Activated T-helper 1 cell treated with anti-CD3 and anti-CD28 coated beads, Interleukin-2, amount 50 U/mL, for 16 hours (primary cell): ENCODE measurements around the gene CREB3L2.

Experiments used
- DNase-seq, 2 donors: peaks; one replicate each; pipeline ENCODE4 v3.0.0-alpha.2; 2020; ENCODE audit warnings: low read depth in 1 of 2, low spot score in 1 of 2

Gene CREB3L2

GRCh38 chr7:137878333-137878961 lies 123.4 kb downstream of the CREB3L2 start:
- no peak for DNase-seq

- DNase-seq, result no peak
Measured at GRCh38 chr7:137877027-137877675, 124.7 kb downstream of the CREB3L2 start.

GRCh38 chr7:137875746-137876145 lies 126.1 kb downstream of the CREB3L2 start:
- no peak for DNase-seq

GRCh38 chr7:137873979-137874777 lies 127.7 kb downstream of the CREB3L2 start:
- no peak for DNase-seq

DNA sequence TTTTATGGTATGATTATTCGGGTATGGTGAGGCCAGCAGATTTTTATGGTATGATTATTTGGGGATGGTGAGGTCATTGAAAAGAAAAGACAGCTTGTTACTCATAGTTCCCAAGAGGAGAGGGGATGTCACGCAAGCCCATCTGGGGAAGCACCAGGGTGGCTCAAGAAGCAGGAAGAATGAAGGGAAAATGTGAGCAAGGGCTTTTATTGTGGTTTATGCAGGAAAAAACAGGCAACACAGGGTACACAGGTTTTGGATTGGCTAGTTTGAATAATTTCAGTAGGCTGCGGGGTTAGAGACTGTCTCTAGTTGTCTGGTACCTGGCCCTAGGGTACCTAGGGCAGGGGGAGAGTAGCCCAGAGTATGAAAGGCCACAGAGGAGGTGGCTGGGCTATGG lies 128.4 kb downstream of the CREB3L2 start:
- DNase-seq, result no peak

DNA sequence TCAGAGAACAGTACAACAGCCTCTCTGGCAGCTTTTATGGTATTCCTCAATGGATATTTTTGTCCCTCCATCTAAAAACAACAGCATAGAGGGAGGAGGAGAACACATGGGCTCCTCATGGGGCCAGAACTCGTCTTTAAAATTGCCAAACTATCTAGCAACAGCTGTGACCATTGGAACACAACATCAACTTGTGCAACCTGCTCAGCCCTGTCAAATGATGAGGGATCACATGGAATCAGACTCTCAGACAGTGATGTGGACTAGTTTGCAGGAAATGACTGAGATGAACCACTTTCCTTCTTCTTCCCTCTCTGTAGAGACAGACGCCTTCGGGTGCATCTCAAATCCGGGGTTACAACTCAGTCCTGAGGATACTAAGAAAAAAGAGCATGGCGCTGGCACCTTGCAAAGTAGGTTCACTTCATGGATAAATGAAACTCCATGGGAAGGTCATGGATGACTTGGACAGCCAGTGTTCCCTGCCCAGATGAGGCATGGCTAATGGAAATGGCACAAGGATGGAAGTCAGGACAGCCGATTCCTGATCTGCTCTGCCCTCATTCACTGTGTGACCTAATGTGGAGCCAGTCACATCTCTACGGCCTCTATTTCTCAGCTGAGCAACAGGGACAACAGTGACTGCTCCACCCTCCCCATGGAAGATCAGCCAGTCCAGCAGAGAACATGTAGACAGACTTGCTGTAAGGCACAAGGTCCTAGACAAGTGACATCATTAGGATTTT lies 130.5 kb downstream of the CREB3L2 start:
- no peak for DNase-seq

GRCh38 chr7:137870684-137871083 lies 131.2 kb downstream of the CREB3L2 start:
- DNase-seq, result no peak

DNA sequence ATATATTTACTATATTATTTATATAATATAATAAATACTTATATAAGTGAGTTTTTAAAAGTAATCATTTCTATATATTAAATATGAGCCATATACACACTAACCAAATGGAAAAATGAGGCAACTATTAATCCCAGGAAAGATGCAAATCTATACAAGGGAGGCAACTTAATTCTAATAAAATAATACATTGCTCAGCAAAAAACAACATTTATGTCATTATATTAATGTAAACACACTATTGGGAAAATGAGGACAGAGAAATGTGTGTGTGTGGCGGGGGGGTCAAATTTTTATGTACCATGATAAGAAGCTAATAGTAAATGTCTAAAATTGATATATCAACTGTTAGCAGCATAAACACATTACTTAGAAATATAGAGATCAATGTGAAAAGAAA lies 131.8 kb downstream of the CREB3L2 start:
- DNase-seq, result no peak

- no peak for DNase-seq
Measured at GRCh38 chr7:137869260-137869659, 132.6 kb downstream of the CREB3L2 start.

- DNase-seq, result no peak
Measured at GRCh38 chr7:137867289-137867688, 134.6 kb downstream of the CREB3L2 start.

GRCh38 chr7:137865764-137866163 lies 136.1 kb downstream of the CREB3L2 start:
- no peak for DNase-seq

- no peak for DNase-seq
Measured at GRCh38 chr7:137862964-137863363, 138.9 kb downstream of the CREB3L2 start.

DNA sequence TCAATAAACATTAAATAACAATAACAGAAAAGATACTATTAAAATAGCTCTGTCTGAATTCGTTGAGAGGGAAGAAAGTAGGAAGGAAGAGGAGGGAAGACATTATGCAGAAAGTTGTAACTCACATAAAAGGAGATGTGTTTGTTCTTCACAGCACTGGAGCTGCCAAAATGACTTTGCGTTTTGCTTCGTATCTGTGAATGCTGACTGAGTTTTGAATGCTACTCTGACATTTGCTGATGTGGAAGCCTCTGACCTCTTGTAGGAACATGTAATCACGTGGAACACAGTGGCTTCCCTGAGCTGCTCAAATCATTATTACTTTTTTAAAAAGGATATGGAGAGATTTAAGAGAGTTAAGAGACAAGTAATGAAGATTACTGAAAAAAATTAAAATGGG lies 139.5 kb downstream of the CREB3L2 start:
- no peak for DNase-seq

DNA sequence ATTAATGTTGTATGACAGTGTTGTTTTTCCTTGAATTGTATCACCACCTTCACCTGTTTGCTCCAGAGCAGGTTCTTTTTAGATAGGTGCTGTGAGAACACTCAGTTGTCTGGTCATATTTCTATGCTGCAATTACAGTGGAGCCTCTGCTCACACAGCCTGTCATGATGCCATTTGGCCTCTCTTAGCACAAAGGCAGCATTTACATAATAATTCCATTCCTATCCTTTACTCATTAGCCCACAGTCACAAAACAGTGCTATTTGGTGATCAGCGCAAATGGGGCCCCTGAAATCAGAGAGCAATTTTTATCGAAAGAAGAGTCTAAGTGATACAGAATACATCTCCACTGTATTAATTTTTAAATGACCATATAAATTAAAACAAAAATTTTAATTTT lies 141.3 kb downstream of the CREB3L2 start:
- DNase-seq, result no peak

DNA sequence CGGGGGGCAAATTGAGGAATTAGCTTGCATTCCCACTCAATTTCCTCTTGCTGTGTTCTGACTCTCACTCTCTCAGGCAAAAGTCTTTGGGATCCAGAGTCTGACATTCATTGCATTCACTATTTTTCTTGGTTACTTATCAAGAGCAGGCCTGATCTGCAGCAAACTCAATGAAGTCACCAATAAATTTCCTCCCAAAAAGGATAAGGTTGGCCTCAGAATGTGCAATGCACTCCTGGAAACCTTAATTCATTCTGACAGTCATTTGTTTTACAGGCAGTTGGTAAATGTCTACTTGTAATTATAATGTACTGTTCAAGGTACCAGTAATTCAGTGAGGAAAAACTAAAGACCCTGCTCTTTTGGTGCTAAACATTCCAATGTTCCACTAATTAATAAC lies 148.8 kb downstream of the CREB3L2 start:
- no peak for DNase-seq

GRCh38 chr7:137852108-137852507 lies 149.8 kb downstream of the CREB3L2 start:
- DNase-seq, result no peak

DNA sequence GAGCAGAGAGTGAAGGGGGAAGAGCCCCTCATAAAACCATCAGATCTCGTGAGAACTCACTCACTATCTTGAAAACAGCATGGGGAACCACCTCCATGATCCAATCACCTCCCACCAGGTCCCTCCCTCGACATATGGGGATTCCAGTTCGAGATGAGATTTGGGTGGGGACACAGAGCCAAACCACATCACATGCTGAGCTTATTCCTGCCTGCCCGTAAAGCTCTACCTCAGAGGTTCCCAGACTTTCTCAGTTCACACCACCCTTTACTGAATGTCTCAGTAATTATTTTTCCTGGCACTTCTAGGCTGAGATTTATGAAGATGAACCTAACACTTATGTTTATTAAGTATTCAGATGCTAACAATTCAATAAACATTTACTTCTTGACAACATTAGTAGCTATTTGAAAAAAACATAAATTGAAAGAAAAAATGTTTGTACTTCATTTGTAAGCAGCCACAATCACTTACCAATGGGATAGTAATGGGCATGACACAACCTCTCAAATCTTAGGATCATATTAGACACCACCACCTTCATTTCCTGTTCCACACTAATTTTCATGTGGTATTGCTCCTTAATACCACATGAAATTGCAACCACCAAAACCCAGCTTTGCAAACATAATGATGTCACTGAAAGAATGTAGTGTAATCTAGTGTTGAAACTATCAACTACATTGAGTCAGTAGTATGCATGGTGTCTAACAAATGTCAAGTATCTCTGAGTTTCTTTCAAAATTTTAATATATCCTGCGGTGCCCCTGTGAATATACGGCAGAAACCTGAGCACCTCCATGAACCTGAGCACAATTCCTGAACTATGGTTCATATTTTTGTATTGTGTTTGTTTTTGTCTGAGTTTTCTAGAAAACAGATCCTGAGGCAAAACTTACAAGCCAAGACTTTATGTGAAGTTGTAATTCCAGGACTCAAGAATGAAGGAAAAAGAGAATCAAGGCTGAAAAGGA lies 150.6 kb downstream of the CREB3L2 start:
- no peak for DNase-seq

DNA sequence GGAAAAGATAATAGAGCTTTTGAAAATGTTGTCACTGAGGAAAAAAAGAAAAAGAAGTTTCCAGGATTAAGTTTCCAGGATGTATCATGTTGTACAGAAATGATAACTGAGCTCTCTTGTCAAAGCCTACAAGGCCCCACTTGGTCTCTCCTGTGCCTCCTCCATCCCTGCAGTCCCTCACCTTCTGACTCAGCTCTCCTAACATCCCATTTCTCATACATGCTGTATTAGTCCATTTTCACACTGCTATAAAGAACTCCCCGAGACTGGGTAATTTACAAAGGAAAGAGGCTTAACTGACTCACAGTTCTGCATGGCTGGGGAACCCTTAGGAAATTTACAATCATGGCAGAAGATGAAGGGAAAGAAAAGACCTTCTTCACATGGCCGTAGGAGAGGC lies 151.3 kb downstream of the CREB3L2 start:
- no peak for DNase-seq

GRCh38 chr7:137848095-137848494 lies 153.8 kb downstream of the CREB3L2 start:
- no peak for DNase-seq

GRCh38 chr7:137847568-137848050 lies 154.3 kb downstream of the CREB3L2 start:
- DNase-seq, result no peak
